Adrenal gland (tissue), 12 donors: ENCODE measurements around the gene ROCK2. TPM values are rescaled to one million over a fixed set of nuclear protein-coding genes. Genes with fewer than 3 reads are reported as not detected.

Source experiments
- DNase-seq, 7 donors: peaks; one replicate each; pipeline ENCODE4 v3.0.0-alpha.2; 2019 to 2020
- H3K27ac ChIP-seq, 5 donors: fragments of 200-600 bp; sonication (generic) in 4 of 5; 1 replicate in 3 of 5; 2 replicates in 2 of 5; pipeline versions ENCODE4 v1.5.1 to v1.8.0; 2016 to 2020; ENCODE audit warnings: mild to moderate bottlenecking in 1 of 5
- H3K27me3 ChIP-seq: fragments of 200-600 bp; 2 replicates; pipeline ENCODE4 v1.8.0; 2021
- H3K36me3 ChIP-seq, 2 donors: fragments of 200-600 bp; replicated peaks in 1 of 2; 1 replicate in 1 of 2; 2 replicates in 1 of 2; pipeline versions ENCODE4 v1.5.1 to v1.8.0; 2018 to 2022
- H3K4me1 ChIP-seq, 2 donors: fragments of 200-600 bp; replicated peaks in 1 of 2; 1 replicate in 1 of 2; 2 replicates in 1 of 2; pipeline versions ENCODE4 v1.5.1 to v1.8.0; 2018 to 2021
- H3K4me3 ChIP-seq, 4 donors: fragments of 200-600 bp; sonication (generic) in 3 of 4; one replicate each; pipeline ENCODE4 v1.5.1; 2016 to 2018
- H3K9me3 ChIP-seq, 3 donors: fragments of 200-600 bp; sonication (generic) in 1 of 3; replicated peaks in 1 of 3; 1 replicate in 2 of 3; 2 replicates in 1 of 3; pipeline versions ENCODE4 v1.5.1 to v1.8.0; 2016 to 2021
- POLR2A ChIP-seq, 2 donors: fragments of 450-650 bp; IDR thresholded peaks; one replicate each; pipeline ENCODE4 v1.6.1; 2017; ENCODE audit warnings: antibody characterized with exemption in 2 of 2, mild to moderate bottlenecking in 2 of 2, moderate library complexity in 1 of 2
- WGBS, 4 donors: extraction: QIAGEN DNeasy Blood & Tissue Kit in 2 of 4; methylation state at CpG; one replicate each; pipeline versions ENCODE4 v1.1.5 to v1.1.7; 2013 to 2017; 5-methylcytosine and 5-hydroxymethylcytosine counted together
- intact Hi-C, 2 donors: fragments of 100-400 bp; cut with DNase I; formaldehyde crosslinking; loops; one replicate each; pipeline versions ENCODE4 v1.14.1 to v1.15.0; 2022 to 2023
- polyA plus RNA-seq, 3 donors: library from polyadenylated mRNA; stranded (reverse); fragments of 200-250 nt in 2 of 3; fragments of 350-450 nt in 1 of 3; fragmentation: Illumina TruSeq in 1 of 3; extraction: RNeasy Lipid Tissue Mini Kit (QIAGEN cat#74804) in 1 of 3; gene quantifications; one replicate each; pipeline ENCODE4 v1.2.3, GENCODE V29; 2013 to 2014
- total RNA-seq, 9 donors: library from RNA; depleted of rRNA in 4 of 9; stranded (reverse); fragments of >200 nt in 4 of 9; fragments of 120-200 nt in 1 of 9; fragmentation: NEBNext Ultra II Directional in 1 of 9; extraction: Animal tissue kit (Norgen Biotek cat#: 25700) in 1 of 9; gene quantifications; one replicate each; pipeline versions ENCODE4 v1.1.0 to v1.2.4, GENCODE V29; 2013 to 2023
- TF ChIP-seq, protein P1 (sequence below), 6 experiments: fragments of 450-650 bp in 4 of 6; fragments of 200-600 bp in 2 of 6; sonication (generic) in 1 of 6; IDR thresholded peaks; 1 replicate in 5 of 6; 2 replicates in 1 of 6; pipeline versions ENCODE4 v1.5.1 to v1.8.0; 2016 to 2021; ENCODE audit warnings: antibody characterized with exemption in 6 of 6, mild to moderate bottlenecking in 2 of 6, moderate library complexity in 1 of 6
- donor health status: healthy with polysubstance abuse.
- donor health status: Bipolar disorder and iron deficiency.
- donor health status: DM: yes; HTN: yes; CAD: no.
- donor health status: DM: no; HTN: no; CAD: no.
- donor health status: DM: no; HTN: no; CAD: no.
- donor health status: DM: yes; HTN: yes; CAD: no.

ROCK2 gene
- total and polyA plus RNA-seq, 12 donors, result 5.0 to 46.6 (median 26.2) TPM

- Histone ChIP-seq H3K27ac (no peak overlapping the region), H3K27me3 (no peaks in the 10 kb centered on the region), H3K4me3 (no peak overlapping the region), H3K4me1 (peaks cover 7 to 18% of the 10 kb centered on the region in 2 donors), H3K36me3 (no peaks in the 10 kb centered on the region), H3K9me3 (no peaks in the 10 kb centered on the region)
- TF ChIP-seq POLR2A (IDR thresholded peaks at IDR 0.05), result no peak
- TF ChIP-seq, protein P1, sequence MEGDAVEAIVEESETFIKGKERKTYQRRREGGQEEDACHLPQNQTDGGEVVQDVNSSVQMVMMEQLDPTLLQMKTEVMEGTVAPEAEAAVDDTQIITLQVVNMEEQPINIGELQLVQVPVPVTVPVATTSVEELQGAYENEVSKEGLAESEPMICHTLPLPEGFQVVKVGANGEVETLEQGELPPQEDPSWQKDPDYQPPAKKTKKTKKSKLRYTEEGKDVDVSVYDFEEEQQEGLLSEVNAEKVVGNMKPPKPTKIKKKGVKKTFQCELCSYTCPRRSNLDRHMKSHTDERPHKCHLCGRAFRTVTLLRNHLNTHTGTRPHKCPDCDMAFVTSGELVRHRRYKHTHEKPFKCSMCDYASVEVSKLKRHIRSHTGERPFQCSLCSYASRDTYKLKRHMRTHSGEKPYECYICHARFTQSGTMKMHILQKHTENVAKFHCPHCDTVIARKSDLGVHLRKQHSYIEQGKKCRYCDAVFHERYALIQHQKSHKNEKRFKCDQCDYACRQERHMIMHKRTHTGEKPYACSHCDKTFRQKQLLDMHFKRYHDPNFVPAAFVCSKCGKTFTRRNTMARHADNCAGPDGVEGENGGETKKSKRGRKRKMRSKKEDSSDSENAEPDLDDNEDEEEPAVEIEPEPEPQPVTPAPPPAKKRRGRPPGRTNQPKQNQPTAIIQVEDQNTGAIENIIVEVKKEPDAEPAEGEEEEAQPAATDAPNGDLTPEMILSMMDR (IDR thresholded peaks at IDR 0.05), result no peak
- 90 to 95% (median 92%) methylated on average over 10 of the region's 10 CpGs for WGBS, 4 donors
- DNase-seq, result no peak
- intact Hi-C loops, result no loop called here
These were observed 19.6 kb upstream of the ROCK2 start for GRCh38 chr2:11363868-11364564.

DNA sequence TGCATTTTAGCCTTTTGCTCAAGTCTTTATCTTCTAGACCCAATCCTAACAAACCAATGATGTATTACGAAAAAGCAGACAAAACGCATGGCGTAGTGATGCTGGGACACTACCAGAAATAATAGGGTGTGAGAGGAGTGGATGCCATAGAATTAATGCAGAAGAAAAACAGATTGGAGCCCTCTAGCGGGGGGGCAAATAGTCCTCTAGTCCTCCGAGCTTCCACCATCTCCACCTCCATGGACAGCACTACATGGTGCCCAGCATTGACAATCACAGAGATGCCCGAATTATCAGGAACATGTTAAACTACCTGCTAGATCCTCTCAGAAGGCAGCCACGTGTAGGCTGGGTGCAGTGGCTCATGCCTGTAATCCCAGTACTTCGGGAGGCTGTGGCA, 15.4 kb upstream of the ROCK2 start:
- WGBS, 4 donors, result 81 to 90% (median 88%) methylated on average over 8 of the region's 8 CpGs
- Histone ChIP-seq H3K27me3 (no peaks in the 10 kb centered on the region), H3K4me3 (no peak overlapping the region), H3K9me3 (no peaks in the 10 kb centered on the region), H3K4me1 (peaks cover 20 to 25% of the 10 kb centered on the region in 2 donors), H3K36me3 (no peaks in the 10 kb centered on the region), H3K27ac (no peak overlapping the region)
- no peak for DNase-seq
- intact Hi-C loops, result loop anchor here in 1 of 2 donors (10.0 kb wide), 1 partner anchor 225 kb away; a partner anchor contains a TSS
- TF ChIP-seq, protein P1 (IDR thresholded peaks at IDR 0.05), result no peak

GRCh38 chr2:11357428-11357972, 13.1 kb upstream of the ROCK2 start:
- 51 to 68% (median 66%) methylated on average over 7 of the region's 7 CpGs for WGBS, 4 donors

DNA sequence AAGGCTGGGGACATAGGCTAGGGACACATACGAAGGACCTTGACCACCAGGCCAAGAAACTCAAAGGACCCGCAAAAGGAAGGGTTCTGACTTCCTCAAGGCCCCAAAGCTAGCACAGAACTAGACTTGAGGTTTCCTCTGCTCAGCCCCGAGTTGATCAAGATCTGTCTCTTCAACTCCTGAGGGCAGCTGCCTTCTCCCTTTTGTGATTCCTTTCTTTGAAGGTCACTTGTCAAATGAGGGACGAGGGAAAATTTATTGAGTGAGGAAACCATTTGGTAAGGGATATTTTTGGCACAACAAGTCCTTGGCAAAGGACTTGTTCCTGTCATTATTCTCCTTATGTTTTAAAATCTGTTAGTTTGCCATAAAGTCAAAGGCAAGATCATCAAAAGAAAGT, 12.3 kb upstream of the ROCK2 start:
- DNase-seq, result peak in 3 of 7 donors; percentile 22 to 47 (median 31)
- peaks cover 20 to 25% of the 10 kb centered on the region in 2 donors for H3K4me1 ChIP-seq
- H3K27ac ChIP-seq, result peak overlapping the region in 4 of 5 donors; percentile 18 to 70 (median 54)
- no peaks in the 10 kb centered on the region for H3K27me3 ChIP-seq
- no peak overlapping the region for H3K4me3 ChIP-seq
- intact Hi-C loops, result loop anchor here in 1 of 2 donors (10.0 kb wide), 1 partner anchor 222 kb away; a partner anchor contains a TSS
- TF ChIP-seq, protein P1 (IDR thresholded peaks at IDR 0.05), result no peak
- no peak for TF ChIP-seq POLR2A (IDR thresholded peaks at IDR 0.05)
- H3K36me3 ChIP-seq, result no peaks in the 10 kb centered on the region
- H3K9me3 ChIP-seq, result no peaks in the 10 kb centered on the region
- 23 to 25% (median 23%) methylated on average over 4 of the region's 4 CpGs for WGBS, 4 donors

More at GRCh38 chr2:11357428-11357972, 13.1 kb upstream of the ROCK2 start:
- peak in 6 of 7 donors; percentile 66 to 87 (median 75) for DNase-seq
- no peak overlapping the region for H3K4me3 ChIP-seq
- intact Hi-C loops, result loop anchor here in 1 of 2 donors (10.0 kb wide), 1 partner anchor 223 kb away; a partner anchor contains a TSS
- peak overlapping the region in 4 of 5 donors; percentile 26 to 76 (median 54) for H3K27ac ChIP-seq
- no peaks in the 10 kb centered on the region for H3K9me3 ChIP-seq
- TF ChIP-seq POLR2A (IDR thresholded peaks at IDR 0.05), result peak in 1 of 2 donors; percentile 33
- TF ChIP-seq, protein P1 (IDR thresholded peaks at IDR 0.05), result no peak
- H3K4me1 ChIP-seq, result peaks cover 20 to 25% of the 10 kb centered on the region in 2 donors
- no peaks in the 10 kb centered on the region for H3K27me3 ChIP-seq
- H3K36me3 ChIP-seq, result no peaks in the 10 kb centered on the region
